IMR-90 (cell line): ENCODE results near the gene SLC15A1. TPM values are rescaled to one million over a fixed set of nuclear protein-coding genes. Genes with fewer than 3 reads are reported as not detected.

Experiments used
- ATAC-seq: fragments of 200-7000 bp; cut with Tn5 transposase; 2 replicates; pipeline ENCODE4 v1.9.1; 2020; ENCODE audit warnings: low read depth, mild to moderate bottlenecking, moderate library complexity
- BruUV-seq: library from RNA; stranded (reverse); fragments of 400-500 nt; replicated peaks from 2 replicates; lab custom pipeline; 2021; lab: Mats Ljungman, UMichigan
- CTCF ChIA-PET: fragments of 300-600 bp; formaldehyde crosslinking; extraction: SDS; loops from one replicate; lab custom pipeline; 2021; ENCODE audit warnings: antibody characterized with exemption; lab: Yijun Ruan, JAX
- POLR2A ChIA-PET: fragments of 300-600 bp; sonication (Branson Sonifier 250); formaldehyde crosslinking; loops from one replicate; lab custom pipeline; 2022; ENCODE audit warnings: antibody characterized with exemption; ENCODE audit not compliant: unreplicated experiment; lab: Charles Lee
- DNase-seq: peaks from one replicate; pipeline ENCODE4 v3.0.0; 2013
- H2AFZ ChIP-seq: replicated peaks from 2 replicates; pipeline ENCODE3; 2013; ENCODE audit warnings: low read length, mild to moderate bottlenecking; ENCODE audit not compliant: poor library complexity
- H2AK5ac ChIP-seq: 2 replicates; pipeline ENCODE4 v1.6.1; 2013; ENCODE audit warnings: low read depth, low read length, inconsistent platforms
- H2AK9ac ChIP-seq: replicated peaks from 2 replicates; pipeline ENCODE3; 2013; ENCODE audit warnings: mild to moderate bottlenecking, low read depth, low read length, moderate library complexity; ENCODE audit not compliant: poor library complexity
- H2BK120ac ChIP-seq: 2 replicates; pipeline ENCODE4 v1.6.1; 2013; ENCODE audit warnings: low read depth, low read length, inconsistent platforms
- H2BK15ac ChIP-seq: 3 replicates; pipeline ENCODE4 v1.6.1; 2013; ENCODE audit warnings: low read depth, low read length, inconsistent platforms
- H2BK20ac ChIP-seq: 2 replicates; pipeline ENCODE4 v1.6.1; 2013; ENCODE audit warnings: low read depth, mild to moderate bottlenecking, inconsistent platforms, low read length, moderate library complexity
- H2BK5ac ChIP-seq: 2 replicates; pipeline ENCODE4 v1.6.1; 2013; ENCODE audit warnings: mild to moderate bottlenecking, low read depth, low read length, inconsistent platforms; ENCODE audit not compliant: poor library complexity, severe bottlenecking
- H3K14ac ChIP-seq: replicated peaks from 2 replicates; pipeline ENCODE4 v1.6.1; 2013; ENCODE audit warnings: low read depth, low read length, inconsistent platforms
- H3K18ac ChIP-seq: 2 replicates; pipeline ENCODE4 v1.6.1; 2013; ENCODE audit warnings: low read depth, low read length, control low read depth
- H3K23ac ChIP-seq: 2 replicates; pipeline ENCODE4 v1.6.1; 2013; ENCODE audit warnings: low read depth, low read length, inconsistent platforms
- H3K27ac ChIP-seq: 2 replicates; pipeline ENCODE4 v1.5.1; 2013; ENCODE audit warnings: mild to moderate bottlenecking, control low read depth, low read length; ENCODE audit not compliant: insufficient read depth
- H3K27me3 ChIP-seq: 2 replicates; pipeline ENCODE4 v1.6.1; 2013; ENCODE audit warnings: low read length; ENCODE audit not compliant: control insufficient read depth, insufficient read depth
- H3K36me3 ChIP-seq: 2 replicates; pipeline ENCODE4 v1.6.1; 2013; ENCODE audit warnings: low read length, mixed read lengths; ENCODE audit not compliant: control insufficient read depth, insufficient read depth
- H3K4ac ChIP-seq: 2 replicates; pipeline ENCODE4 v1.6.1; 2013; ENCODE audit warnings: low read depth, low read length, inconsistent platforms
- H3K4me1 ChIP-seq: 2 replicates; pipeline ENCODE4 v1.6.1; 2013; ENCODE audit warnings: low read length, mixed read lengths; ENCODE audit not compliant: control insufficient read depth, insufficient read depth
- H3K4me2 ChIP-seq: 2 replicates; pipeline ENCODE4 v1.6.1; 2013; ENCODE audit warnings: low read depth, mild to moderate bottlenecking, control low read depth, low read length, moderate library complexity
- H3K4me3 ChIP-seq: 2 replicates; pipeline ENCODE4 v1.5.1; 2013; ENCODE audit warnings: low read depth, mild to moderate bottlenecking, control low read depth, low read length, moderate library complexity; ENCODE audit not compliant: insufficient read depth
- H3K56ac ChIP-seq: 2 replicates; pipeline ENCODE4 v1.6.1; 2013; ENCODE audit warnings: low read length, inconsistent platforms; ENCODE audit not compliant: insufficient read depth; ENCODE audit errors: extremely low read depth
- H3K79me1 ChIP-seq, 2 experiments: 2 replicates each; pipeline ENCODE4 v1.6.1; 2013; ENCODE audit warnings: low read length in 2 of 2, inconsistent platforms in 1 of 2, low read depth in 1 of 2
- H3K9ac ChIP-seq: 2 replicates; pipeline ENCODE4 v1.6.1; 2013; ENCODE audit warnings: low read depth, low read length, control low read depth
- H3K9me1 ChIP-seq: 2 replicates; pipeline ENCODE4 v1.6.1; 2013; ENCODE audit warnings: low read length, inconsistent platforms; ENCODE audit not compliant: insufficient read depth
- H3K9me3 ChIP-seq: 2 replicates; pipeline ENCODE4 v1.6.1; 2013; ENCODE audit warnings: low read length; ENCODE audit not compliant: control insufficient read depth, insufficient read depth
- H4K20me1 ChIP-seq: 2 replicates; pipeline ENCODE4 v1.6.1; 2013; ENCODE audit warnings: low read length, inconsistent platforms; ENCODE audit not compliant: insufficient read depth
- H4K5ac ChIP-seq: 2 replicates; pipeline ENCODE4 v1.6.1; 2013; ENCODE audit warnings: mild to moderate bottlenecking, low read depth, low read length, control low read depth
- H4K8ac ChIP-seq, 2 experiments: 2 replicates each; pipeline ENCODE4 v1.6.1; 2013; ENCODE audit warnings: low read depth in 2 of 2, low read length in 2 of 2, control low read depth in 1 of 2, inconsistent platforms in 1 of 2
- H4K91ac ChIP-seq: 2 replicates; pipeline ENCODE4 v1.6.1; 2013; ENCODE audit warnings: low read depth, low read length, inconsistent platforms; ENCODE audit not compliant: insufficient read depth
- BHLHE40 ChIP-seq: fragments of 150-350 bp; IDR thresholded peaks from 2 replicates; pipeline ENCODE4 v1.6.1; 2016; ENCODE audit warnings: mild to moderate bottlenecking, low read depth, low read length
- CEBPB ChIP-seq: IDR thresholded peaks from 2 replicates; pipeline ENCODE4 v1.6.1; 2012; ENCODE audit warnings: low read depth, low read length, improper control_type of control experiment
- CHD1 ChIP-seq: IDR thresholded peaks from 2 replicates; pipeline ENCODE4 v1.6.1; 2012; ENCODE audit warnings: low read depth, low read length, improper control_type of control experiment
- FOS ChIP-seq: fragments of 150-350 bp; IDR thresholded peaks from 2 replicates; pipeline ENCODE4 v1.6.1; 2016; ENCODE audit warnings: low read depth, low read length
- MAFK ChIP-seq: IDR thresholded peaks from 2 replicates; pipeline ENCODE4 v1.6.1; 2012; ENCODE audit warnings: low read depth, low read length, improper control_type of control experiment
- MAZ ChIP-seq: IDR thresholded peaks from 2 replicates; pipeline ENCODE4 v1.6.1; 2012; ENCODE audit warnings: low read depth, mild to moderate bottlenecking, low read length, improper control_type of control experiment, moderate library complexity, borderline replicate concordance
- MXI1 ChIP-seq: IDR thresholded peaks from 2 replicates; pipeline ENCODE4 v1.6.1; 2012; ENCODE audit warnings: low read depth, mild to moderate bottlenecking, low read length, moderate library complexity, borderline replicate concordance
- NFE2L2 ChIP-seq: fragments of 150-350 bp; IDR thresholded peaks from 2 replicates; pipeline ENCODE4 v1.6.1; 2016; ENCODE audit warnings: low read depth, mild to moderate bottlenecking, low read length
- POLR2A ChIP-seq: IDR thresholded peaks from 2 replicates; pipeline ENCODE4 v1.6.1; 2012; ENCODE audit warnings: mild to moderate bottlenecking, low read depth, low read length
- RAD21 ChIP-seq: IDR thresholded peaks from 2 replicates; pipeline ENCODE4 v1.6.1; 2012; ENCODE audit warnings: low read length, improper control_type of control experiment
- RCOR1 ChIP-seq: IDR thresholded peaks from 2 replicates; pipeline ENCODE4 v1.6.1; 2012; ENCODE audit warnings: mild to moderate bottlenecking, low read length, improper control_type of control experiment; ENCODE audit not compliant: insufficient replicate concordance
- RFX5 ChIP-seq: IDR thresholded peaks from 2 replicates; pipeline ENCODE4 v1.8.0; 2012; ENCODE audit warnings: low read depth, mild to moderate bottlenecking, low read length, moderate library complexity
- SMC3 ChIP-seq: fragments of 150-350 bp; IDR thresholded peaks from 2 replicates; pipeline ENCODE4 v1.6.1; 2016; ENCODE audit warnings: low read depth, mild to moderate bottlenecking, antibody characterized with exemption, low read length, moderate library complexity
- WGBS, 2 experiments: methylation state at CpG; one replicate each; pipeline versions ENCODE4 v1.1.5 to v1.1.7; 2013; ENCODE audit warnings: missing lambda C conversion rate in 2 of 2; ENCODE audit not compliant: insufficient read length in 1 of 2; ENCODE audit errors: extremely low coverage in 2 of 2; 5-methylcytosine and 5-hydroxymethylcytosine counted together
- dilution Hi-C: fragments of 300-500 bp; cut with HindIII; formaldehyde crosslinking; loops from one replicate; pipeline ENCODE4 v1.14.3; 2018; ENCODE audit warnings: low sequenced_read_pairs; ENCODE audit not compliant: unreplicated experiment
- in situ Hi-C: fragments of 300-500 bp; cut with MboI; formaldehyde crosslinking; loops from 3 replicates; pipeline ENCODE4 v1.14.3; 2019; ENCODE audit warnings: low sequenced_read_pairs, inconsistent platforms, mixed read lengths
- intact Hi-C: fragments of 100-400 bp; cut with micrococcal nuclease; formaldehyde crosslinking; loops from 2 replicates; pipeline ENCODE4 v1.10.0; 2022
- polyA plus RNA-seq, 3 experiments: library from polyadenylated mRNA; depleted of rRNA; stranded (reverse); fragments of >200 nt; gene quantifications; 2 replicates each; pipeline ENCODE4 v1.2.3, GENCODE V29; 2012; ENCODE audit warnings: low replicate concordance in 1 of 3
- total RNA-seq: library from RNA; depleted of rRNA; stranded (reverse); fragments of >200 nt; gene quantifications from 2 replicates; pipeline ENCODE4 v1.2.3, GENCODE V29; 2012
- TF ChIP-seq, protein P1 (sequence below): fragments of 150-350 bp; IDR thresholded peaks from 2 replicates; pipeline ENCODE4 v1.6.1; 2017; ENCODE audit warnings: mild to moderate bottlenecking, antibody characterized with exemption, low read length, low read depth
- TF ChIP-seq, protein P2 (sequence below): conservative IDR thresholded peaks from 2 replicates; pipeline ENCODE4 v1.5.1; 2012; ENCODE audit warnings: mild to moderate bottlenecking, low read depth, low read length, improper control_type of control experiment
- TF ChIP-seq, protein P3 (sequence below): fragments of 150-350 bp; IDR thresholded peaks from 2 replicates; pipeline ENCODE4 v1.6.1; 2016; ENCODE audit warnings: low read depth, mild to moderate bottlenecking, low read length, moderate library complexity, borderline replicate concordance

SLC15A1 gene
- total and polyA plus RNA-seq, 2 of the 4 experiments (the other 2 are of a cell fraction) = not detected

DNA sequence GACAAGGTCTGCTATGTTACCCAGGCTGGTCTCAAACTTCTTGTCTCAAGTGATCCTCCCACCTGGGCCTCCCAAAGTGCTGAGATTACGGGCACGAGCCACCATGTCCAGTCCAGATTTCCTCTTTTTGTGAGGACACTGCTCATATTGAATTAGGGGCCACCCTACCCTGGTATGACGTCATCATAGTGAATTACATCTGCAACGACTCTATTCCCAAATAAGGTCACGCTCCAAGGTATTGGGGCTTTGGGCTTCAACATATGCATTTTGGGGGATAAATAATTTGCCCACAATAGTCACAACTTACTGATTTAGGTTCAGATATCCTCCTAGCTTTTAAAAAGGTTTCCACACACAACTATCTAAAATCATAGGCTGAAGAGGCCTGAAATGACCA, 9.5 kb downstream of the SLC15A1 start:
- intact Hi-C loops = no loop called here
- H2AFZ ChIP-seq = no peak overlapping the region
- H4K8ac ChIP-seq = no peak overlapping the region
- H3K23ac ChIP-seq = no peak overlapping the region
- no peak overlapping the region for H4K5ac ChIP-seq
- no peak overlapping the region for H4K91ac ChIP-seq
- in situ Hi-C loops = no loop called here
- no peak overlapping the region for H2BK20ac ChIP-seq
- DNase-seq (no peak), ATAC-seq (no peak)
- H3K56ac ChIP-seq = no peak overlapping the region
- H3K4me1 ChIP-seq = no peaks in the 10 kb centered on the region
- no peak overlapping the region for H3K9ac ChIP-seq
- H2BK120ac ChIP-seq = no peak overlapping the region
- no CpG with 5 or more reads among the region's 5 CpGs for WGBS, 2 experiments
- no peak overlapping the region for H2AK9ac ChIP-seq
- no peak overlapping the region for H3K27ac ChIP-seq
- H3K79me1 ChIP-seq = no peaks in the 10 kb centered on the region
- no peak overlapping the region for H2BK5ac ChIP-seq
- dilution Hi-C loops = no loop called here
- H3K4me2 ChIP-seq = no peak overlapping the region
- POLR2A ChIA-PET = interaction anchor here (0.6 kb wide), 1 partner anchor 61 kb away, joined by 10 read pairs; no protein-coding TSS in a partner anchor
- BruUV-seq = no TSS peak
- no peaks in the 10 kb centered on the region; the same call in 1 of the 2 replicates for H3K9me1 ChIP-seq
- no peak overlapping the region for H3K18ac ChIP-seq
- no peaks in the 10 kb centered on the region for H4K20me1 ChIP-seq
- H2AK5ac ChIP-seq = no peak overlapping the region
- H3K9me3 ChIP-seq = peaks cover 5% of the 10 kb centered on the region
- H2BK15ac ChIP-seq = no peak overlapping the region
- H3K36me3 ChIP-seq = no peaks in the 10 kb centered on the region
- peaks cover 8% of the 10 kb centered on the region for H3K27me3 ChIP-seq
- TF ChIP-seq CEBPB = no peak
- TF ChIP-seq, protein P1, sequence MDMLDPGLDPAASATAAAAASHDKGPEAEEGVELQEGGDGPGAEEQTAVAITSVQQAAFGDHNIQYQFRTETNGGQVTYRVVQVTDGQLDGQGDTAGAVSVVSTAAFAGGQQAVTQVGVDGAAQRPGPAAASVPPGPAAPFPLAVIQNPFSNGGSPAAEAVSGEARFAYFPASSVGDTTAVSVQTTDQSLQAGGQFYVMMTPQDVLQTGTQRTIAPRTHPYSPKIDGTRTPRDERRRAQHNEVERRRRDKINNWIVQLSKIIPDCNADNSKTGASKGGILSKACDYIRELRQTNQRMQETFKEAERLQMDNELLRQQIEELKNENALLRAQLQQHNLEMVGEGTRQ = no peak
- no peak for TF ChIP-seq MXI1
- no peak for TF ChIP-seq SMC3
- TF ChIP-seq POLR2A = no peak
- no peak for TF ChIP-seq NFE2L2
- TF ChIP-seq MAZ = no peak
- no peak for TF ChIP-seq CHD1
- TF ChIP-seq FOS = no peak
- TF ChIP-seq RAD21 = no peak
- no peak for TF ChIP-seq MAFK
- no peak for TF ChIP-seq RFX5
- TF ChIP-seq RCOR1 = no peak
- TF ChIP-seq, protein P2, sequence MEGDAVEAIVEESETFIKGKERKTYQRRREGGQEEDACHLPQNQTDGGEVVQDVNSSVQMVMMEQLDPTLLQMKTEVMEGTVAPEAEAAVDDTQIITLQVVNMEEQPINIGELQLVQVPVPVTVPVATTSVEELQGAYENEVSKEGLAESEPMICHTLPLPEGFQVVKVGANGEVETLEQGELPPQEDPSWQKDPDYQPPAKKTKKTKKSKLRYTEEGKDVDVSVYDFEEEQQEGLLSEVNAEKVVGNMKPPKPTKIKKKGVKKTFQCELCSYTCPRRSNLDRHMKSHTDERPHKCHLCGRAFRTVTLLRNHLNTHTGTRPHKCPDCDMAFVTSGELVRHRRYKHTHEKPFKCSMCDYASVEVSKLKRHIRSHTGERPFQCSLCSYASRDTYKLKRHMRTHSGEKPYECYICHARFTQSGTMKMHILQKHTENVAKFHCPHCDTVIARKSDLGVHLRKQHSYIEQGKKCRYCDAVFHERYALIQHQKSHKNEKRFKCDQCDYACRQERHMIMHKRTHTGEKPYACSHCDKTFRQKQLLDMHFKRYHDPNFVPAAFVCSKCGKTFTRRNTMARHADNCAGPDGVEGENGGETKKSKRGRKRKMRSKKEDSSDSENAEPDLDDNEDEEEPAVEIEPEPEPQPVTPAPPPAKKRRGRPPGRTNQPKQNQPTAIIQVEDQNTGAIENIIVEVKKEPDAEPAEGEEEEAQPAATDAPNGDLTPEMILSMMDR = no peak
- TF ChIP-seq, protein P3, sequence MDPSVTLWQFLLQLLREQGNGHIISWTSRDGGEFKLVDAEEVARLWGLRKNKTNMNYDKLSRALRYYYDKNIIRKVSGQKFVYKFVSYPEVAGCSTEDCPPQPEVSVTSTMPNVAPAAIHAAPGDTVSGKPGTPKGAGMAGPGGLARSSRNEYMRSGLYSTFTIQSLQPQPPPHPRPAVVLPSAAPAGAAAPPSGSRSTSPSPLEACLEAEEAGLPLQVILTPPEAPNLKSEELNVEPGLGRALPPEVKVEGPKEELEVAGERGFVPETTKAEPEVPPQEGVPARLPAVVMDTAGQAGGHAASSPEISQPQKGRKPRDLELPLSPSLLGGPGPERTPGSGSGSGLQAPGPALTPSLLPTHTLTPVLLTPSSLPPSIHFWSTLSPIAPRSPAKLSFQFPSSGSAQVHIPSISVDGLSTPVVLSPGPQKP = no peak
- TF ChIP-seq BHLHE40 = no peak
- H3K4me3 ChIP-seq = no peak overlapping the region
- no peak overlapping the region for H3K4ac ChIP-seq
- CTCF ChIA-PET = no interaction called here
- H3K14ac ChIP-seq = no peak overlapping the region
